MM.1S (cell line): ENCODE measurements around the gene NBPF1.
"Not testable (repeated sequence)": the region's sequence is repeated elsewhere in the genome, so short reads cannot be mapped to it uniquely, and the experiment has no call there.

ENCODE experiments used
- EZH2 ChIP-seq: fragments of 300-600 bp; sonication (generic); optimal IDR thresholded peaks from 2 replicates; pipeline ENCODE3; 2017; ENCODE audit warnings: low read depth, mild to moderate bottlenecking, antibody characterized with exemption, low read length, mixed read lengths
- TF ChIP-seq, protein P1 (sequence below): fragments of 300-600 bp; sonication (generic); IDR thresholded peaks from 2 replicates; pipeline ENCODE4 v1.5.1; 2016; ENCODE audit warnings: antibody characterized with exemption, low read length, mixed read lengths

DNA sequence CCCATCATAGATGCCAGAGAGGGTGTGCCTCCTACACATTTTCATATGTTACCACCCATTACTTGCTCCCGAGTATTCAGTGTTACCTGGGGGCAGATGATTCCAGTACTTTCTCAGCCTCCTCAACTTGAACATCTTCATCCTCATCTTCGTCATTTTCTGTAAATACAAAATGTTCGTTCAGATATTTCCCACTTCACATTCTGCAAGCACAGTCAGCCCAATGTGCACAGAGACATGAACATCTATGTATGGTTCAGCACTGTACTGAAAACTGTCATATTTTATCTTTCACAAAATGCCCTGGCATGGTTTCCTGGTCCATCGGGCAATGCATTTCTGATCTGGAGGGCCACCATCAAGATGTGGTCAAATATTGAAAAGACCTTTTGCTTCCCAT is 25.7 kb downstream of the NBPF1 start:
- TF ChIP-seq, protein P1, sequence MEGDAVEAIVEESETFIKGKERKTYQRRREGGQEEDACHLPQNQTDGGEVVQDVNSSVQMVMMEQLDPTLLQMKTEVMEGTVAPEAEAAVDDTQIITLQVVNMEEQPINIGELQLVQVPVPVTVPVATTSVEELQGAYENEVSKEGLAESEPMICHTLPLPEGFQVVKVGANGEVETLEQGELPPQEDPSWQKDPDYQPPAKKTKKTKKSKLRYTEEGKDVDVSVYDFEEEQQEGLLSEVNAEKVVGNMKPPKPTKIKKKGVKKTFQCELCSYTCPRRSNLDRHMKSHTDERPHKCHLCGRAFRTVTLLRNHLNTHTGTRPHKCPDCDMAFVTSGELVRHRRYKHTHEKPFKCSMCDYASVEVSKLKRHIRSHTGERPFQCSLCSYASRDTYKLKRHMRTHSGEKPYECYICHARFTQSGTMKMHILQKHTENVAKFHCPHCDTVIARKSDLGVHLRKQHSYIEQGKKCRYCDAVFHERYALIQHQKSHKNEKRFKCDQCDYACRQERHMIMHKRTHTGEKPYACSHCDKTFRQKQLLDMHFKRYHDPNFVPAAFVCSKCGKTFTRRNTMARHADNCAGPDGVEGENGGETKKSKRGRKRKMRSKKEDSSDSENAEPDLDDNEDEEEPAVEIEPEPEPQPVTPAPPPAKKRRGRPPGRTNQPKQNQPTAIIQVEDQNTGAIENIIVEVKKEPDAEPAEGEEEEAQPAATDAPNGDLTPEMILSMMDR = not testable (repeated sequence)
- TF ChIP-seq EZH2 = not testable (repeated sequence)
